Activated naive CD4-positive, alpha-beta T cell treated with anti-CD3 and anti-CD28 coated beads for 36 hours (primary cell): ENCODE results near the gene SLC25A34. TPM values are rescaled to one million over a fixed set of nuclear protein-coding genes. Genes with fewer than 3 reads are reported as not detected.

ENCODE experiments used
- CTCF ChIA-PET: fragments of 350-600 bp; sonication (Branson Sonifier 250); formaldehyde crosslinking; loops from one replicate; lab custom pipeline; 2021; ENCODE audit warnings: antibody characterized with exemption; lab: Charles Lee
- DNase-seq: peaks from one replicate; pipeline ENCODE4 v3.0.0-alpha.2; 2020
- H3K27ac Mint-ChIP-seq: one replicate; pipeline ENCODE4 v1.8.0; 2021; ENCODE audit warnings: mild to moderate bottlenecking, mixed read lengths
- H3K27me3 Mint-ChIP-seq: one replicate; pipeline ENCODE4 v1.8.0; 2021; ENCODE audit warnings: low read depth, mixed read lengths
- H3K36me3 Mint-ChIP-seq: one replicate; pipeline ENCODE4 v1.8.0; 2021; ENCODE audit warnings: low read depth, mixed read lengths
- H3K4me1 Mint-ChIP-seq: one replicate; pipeline ENCODE4 v1.8.0; 2021; ENCODE audit warnings: low read depth, mixed read lengths
- H3K4me3 Mint-ChIP-seq: one replicate; pipeline ENCODE4 v1.8.0; 2021; ENCODE audit warnings: mild to moderate bottlenecking, moderate library complexity, mixed read lengths
- H3K9me3 Mint-ChIP-seq: one replicate; pipeline ENCODE4 v1.8.0; 2021; ENCODE audit warnings: mixed read lengths
- intact Hi-C: fragments of 100-400 bp; cut with micrococcal nuclease; formaldehyde crosslinking; loops from one replicate; pipeline ENCODE4 v1.15.1; 2023
- total RNA-seq, 2 experiments: library from RNA; stranded (reverse); gene quantifications; one replicate each; pipeline ENCODE4 v1.2.3, GENCODE V29; 2021

Gene SLC25A34
- total RNA-seq, 2 experiments from 2014 or later: 0.43 to 0.74 TPM

- intact Hi-C loops: no loop called here
- no peak for DNase-seq
- H3K4me1 Mint-ChIP-seq: no peaks in the 10 kb centered on the region
- H3K9me3 Mint-ChIP-seq: no peaks in the 10 kb centered on the region
- CTCF ChIA-PET: interaction anchor here (0.7 to 0.9 kb wide), 2 partner anchors 226 to 283 kb away, joined by 3 to 4 read pairs; no protein-coding TSS in a partner anchor
- peaks cover 4% of the 10 kb centered on the region for H3K36me3 Mint-ChIP-seq
- H3K27ac Mint-ChIP-seq: no peak overlapping the region
- H3K4me3 Mint-ChIP-seq: no peak overlapping the region
- H3K27me3 Mint-ChIP-seq: no peaks in the 10 kb centered on the region
Observed at GRCh38 chr1:15718199-15718601, 17.9 kb upstream of the SLC25A34 start.

- Mint-ChIP-seq H3K36me3 (peaks cover 4% of the 10 kb centered on the region), H3K27me3 (no peaks in the 10 kb centered on the region), H3K4me3 (no peak overlapping the region), H3K4me1 (no peaks in the 10 kb centered on the region), H3K9me3 (no peaks in the 10 kb centered on the region), H3K27ac (peak overlapping the region; percentile 22)
- peak; percentile 32 for DNase-seq
- intact Hi-C loops: no loop called here
- CTCF ChIA-PET: interaction anchor here (0.6 kb wide), 1 partner anchor 76 kb away, joined by 5 read pairs; no protein-coding TSS in a partner anchor
Observed at GRCh38 chr1:15719381-15720120, 16.5 kb upstream of the SLC25A34 start.

GRCh38 chr1:15720861-15721260, 15.2 kb upstream of the SLC25A34 start:
- Mint-ChIP-seq H3K9me3 (no peaks in the 10 kb centered on the region), H3K4me3 (no peak overlapping the region), H3K36me3 (peaks cover 5% of the 10 kb centered on the region), H3K27ac (no peak overlapping the region), H3K4me1 (no peaks in the 10 kb centered on the region), H3K27me3 (no peaks in the 10 kb centered on the region)
- CTCF ChIA-PET: no interaction called here
- DNase-seq: no peak
- intact Hi-C loops: no loop called here

- Mint-ChIP-seq H3K27me3 (no peaks in the 10 kb centered on the region), H3K9me3 (no peaks in the 10 kb centered on the region), H3K27ac (no peak overlapping the region), H3K4me1 (no peaks in the 10 kb centered on the region), H3K36me3 (peaks cover 7% of the 10 kb centered on the region), H3K4me3 (no peak overlapping the region)
- CTCF ChIA-PET: interaction anchor here (0.6 kb wide), 1 partner anchor 221 kb away, joined by 3 read pairs; no protein-coding TSS in a partner anchor
- intact Hi-C loops: no loop called here
- no peak for DNase-seq
Observed at GRCh38 chr1:15722411-15722810, 13.6 kb upstream of the SLC25A34 start.

GRCh38 chr1:15722836-15723532, 13.1 kb upstream of the SLC25A34 start:
- H3K4me1 Mint-ChIP-seq: no peaks in the 10 kb centered on the region
- DNase-seq: no peak
- H3K9me3 Mint-ChIP-seq: no peaks in the 10 kb centered on the region
- no peaks in the 10 kb centered on the region for H3K27me3 Mint-ChIP-seq
- intact Hi-C loops: no loop called here
- CTCF ChIA-PET: interaction anchor here (0.6 kb wide), 1 partner anchor 222 kb away, joined by 3 read pairs; no protein-coding TSS in a partner anchor
- no peak overlapping the region for H3K27ac Mint-ChIP-seq
- peaks cover 9% of the 10 kb centered on the region for H3K36me3 Mint-ChIP-seq
- H3K4me3 Mint-ChIP-seq: no peak overlapping the region

- Mint-ChIP-seq H3K4me1 (no peaks in the 10 kb centered on the region), H3K27me3 (no peaks in the 10 kb centered on the region), H3K4me3 (no peak overlapping the region), H3K9me3 (no peaks in the 10 kb centered on the region), H3K27ac (no peak overlapping the region), H3K36me3 (peaks cover 10% of the 10 kb centered on the region)
- intact Hi-C loops: no loop called here
- CTCF ChIA-PET: no interaction called here
- DNase-seq: no peak
Observed at GRCh38 chr1:15723631-15724246, 12.3 kb upstream of the SLC25A34 start.

- Mint-ChIP-seq H3K27me3 (no peaks in the 10 kb centered on the region), H3K4me1 (no peaks in the 10 kb centered on the region), H3K36me3 (peaks cover 8% of the 10 kb centered on the region), H3K9me3 (no peaks in the 10 kb centered on the region), H3K4me3 (no peak overlapping the region), H3K27ac (no peak overlapping the region)
- CTCF ChIA-PET: no interaction called here
- DNase-seq: no peak
- intact Hi-C loops: no loop called here
Observed at GRCh38 chr1:15724949-15725880, 10.8 kb upstream of the SLC25A34 start.

GRCh38 chr1:15726508-15726907, 9.6 kb upstream of the SLC25A34 start:
- Mint-ChIP-seq H3K27ac (no peak overlapping the region), H3K9me3 (no peaks in the 10 kb centered on the region), H3K4me3 (no peak overlapping the region), H3K27me3 (no peaks in the 10 kb centered on the region), H3K36me3 (peaks cover 6% of the 10 kb centered on the region), H3K4me1 (no peaks in the 10 kb centered on the region)
- DNase-seq: no peak
- intact Hi-C loops: no loop called here
- CTCF ChIA-PET: no interaction called here

GRCh38 chr1:15727021-15727420, 9.0 kb upstream of the SLC25A34 start:
- intact Hi-C loops: no loop called here
- Mint-ChIP-seq H3K4me3 (no peak overlapping the region), H3K9me3 (no peaks in the 10 kb centered on the region), H3K4me1 (no peaks in the 10 kb centered on the region), H3K27me3 (no peaks in the 10 kb centered on the region), H3K27ac (no peak overlapping the region), H3K36me3 (peaks cover 6% of the 10 kb centered on the region)
- DNase-seq: no peak
- CTCF ChIA-PET: no interaction called here

- intact Hi-C loops: no loop called here
- no peaks in the 10 kb centered on the region for H3K4me1 Mint-ChIP-seq
- H3K27ac Mint-ChIP-seq: no peak overlapping the region
- H3K9me3 Mint-ChIP-seq: no peaks in the 10 kb centered on the region
- CTCF ChIA-PET: no interaction called here
- H3K36me3 Mint-ChIP-seq: peaks cover 9% of the 10 kb centered on the region
- H3K27me3 Mint-ChIP-seq: no peaks in the 10 kb centered on the region
- no peak overlapping the region for H3K4me3 Mint-ChIP-seq
- DNase-seq: no peak
Observed at GRCh38 chr1:15727424-15727823, 8.6 kb upstream of the SLC25A34 start.

- intact Hi-C loops: no loop called here
- H3K9me3 Mint-ChIP-seq: no peaks in the 10 kb centered on the region
- DNase-seq: no peak
- CTCF ChIA-PET: no interaction called here
- H3K27ac Mint-ChIP-seq: no peak overlapping the region
- H3K4me1 Mint-ChIP-seq: no peaks in the 10 kb centered on the region
- peaks cover 9% of the 10 kb centered on the region for H3K36me3 Mint-ChIP-seq
- no peak overlapping the region for H3K4me3 Mint-ChIP-seq
- H3K27me3 Mint-ChIP-seq: no peaks in the 10 kb centered on the region
Observed at GRCh38 chr1:15727866-15728534, 8.1 kb upstream of the SLC25A34 start.
